Measurements from ENCODE around the gene HBA2. TPM values are rescaled to one million over a fixed set of nuclear protein-coding genes. Genes with fewer than 3 reads are reported as not detected.
"Not testable (repeated sequence)": the region's sequence is repeated elsewhere in the genome, so short reads cannot be mapped to it uniquely, and the experiment has no call there.

The HBA2 gene
- not detected in 2 replicates for total RNA-seq (ENCODE audit: low replicate concordance)

GRCh38 chr16:172374-172941 is at the start of gene HBA2:
TSS of gene HBA2 (plus strand) at chr16:172876. CDS start at chr16:172913, 37 bp downstream.
- not testable (repeated sequence) for H3F3A ChIP-seq (ENCODE audit: low read depth); DNase-seq (ENCODE audit: low spot score); H3K9me3 ChIP-seq (ENCODE audit: low read depth); H3K4me1 ChIP-seq; H2AFZ ChIP-seq (replicated peaks); H3K27ac Mint-ChIP-seq; H3K36me3 Mint-ChIP-seq; H3K4me3 ChIP-seq; H3K27ac ChIP-seq; H3K79me2 ChIP-seq (ENCODE audit: low read depth); H3K9ac ChIP-seq; H3K4me1 Mint-ChIP-seq; H3K4me2 ChIP-seq; H3K9me3 Mint-ChIP-seq; H3K36me3 ChIP-seq
- Mint-ChIP-seq H3K4me3 (peak within 1 kb of the TSS; percentile 27), H3K27me3 (ENCODE audit: insufficient read depth, low read depth) (peaks cover 64% of the 10 kb centered on the region)
- H4K20me1 ChIP-seq (ENCODE audit: low read depth): peaks cover 60% of the 10 kb centered on the region
- TF ChIP-seq EZH2 (IDR thresholded peaks at IDR 0.05): peak; percentile 63
- peaks cover 89% of the 10 kb centered on the region for H3K27me3 ChIP-seq

DNA sequence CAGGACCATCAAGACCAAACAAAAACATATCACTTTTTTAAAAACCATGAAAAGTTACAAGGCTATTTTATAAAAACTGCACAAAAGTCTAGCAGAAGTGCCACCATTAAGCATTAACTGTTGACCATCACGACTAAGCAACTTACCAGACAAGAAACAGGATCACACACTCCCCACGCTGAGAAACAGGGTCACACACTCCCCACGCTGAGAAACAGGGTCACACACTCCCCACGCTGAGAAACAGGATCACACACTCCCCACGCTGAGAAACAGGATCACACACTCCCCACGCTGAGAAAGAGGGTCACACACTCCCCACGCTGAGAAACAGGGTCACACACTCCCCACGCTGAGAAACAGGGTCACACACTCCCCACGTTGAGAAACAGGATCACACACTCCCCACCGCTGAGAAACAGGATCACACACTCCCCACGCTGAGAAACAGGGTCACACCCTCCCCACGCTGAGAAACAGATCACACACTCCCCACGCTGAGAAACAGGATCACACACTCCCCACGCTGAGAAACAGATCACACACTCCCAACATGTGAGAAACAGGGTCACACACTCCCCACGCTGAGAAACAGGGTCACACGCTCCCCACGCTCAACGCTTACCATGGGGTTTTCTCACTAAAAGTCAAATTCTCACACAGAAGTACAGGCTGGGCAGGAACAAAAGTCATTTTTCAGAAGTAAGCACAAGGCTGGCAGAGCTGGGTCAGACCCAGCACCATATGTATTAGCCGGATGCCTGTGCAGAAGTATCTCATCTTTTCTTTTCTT is 48.9 kb upstream of the HBA2 start:
- H3K4me1 ChIP-seq; H3K4me3 ChIP-seq; H3K27me3 Mint-ChIP-seq (ENCODE audit: insufficient read depth, low read depth); H3K9ac ChIP-seq; H3K36me3 ChIP-seq; H3F3A ChIP-seq (ENCODE audit: low read depth); H3K4me3 Mint-ChIP-seq; H3K27ac ChIP-seq; H3K27ac Mint-ChIP-seq; H3K36me3 Mint-ChIP-seq; DNase-seq (ENCODE audit: low spot score); H3K79me2 ChIP-seq (ENCODE audit: low read depth); H3K27me3 ChIP-seq; H2AFZ ChIP-seq (replicated peaks); H3K4me2 ChIP-seq; H3K9me3 Mint-ChIP-seq; H3K9me3 ChIP-seq (ENCODE audit: low read depth); H3K4me1 Mint-ChIP-seq: not testable (repeated sequence)
- H4K20me1 ChIP-seq (ENCODE audit: low read depth): peaks cover 13% of the 10 kb centered on the region

GRCh38 chr16:125011-125410 is 47.7 kb upstream of the HBA2 start:
- H3K4me1 ChIP-seq: no peaks in the 10 kb centered on the region
- H3K27ac ChIP-seq: no peak overlapping the region
- peaks cover 14% of the 10 kb centered on the region for H4K20me1 ChIP-seq (ENCODE audit: low read depth)
- H3K4me3 Mint-ChIP-seq: no peak overlapping the region
- TF ChIP-seq EZH2phosphoT487 (IDR thresholded peaks at IDR 0.05) (no peak), EZH2 (IDR thresholded peaks at IDR 0.05) (no peak), CTCF (IDR thresholded peaks at IDR 0.05) (no peak)
- peaks cover 2% of the 10 kb centered on the region for H3K27me3 Mint-ChIP-seq (ENCODE audit: insufficient read depth, low read depth)
- H3K9me3 Mint-ChIP-seq: no peaks in the 10 kb centered on the region
- no peaks in the 10 kb centered on the region for H3K4me1 Mint-ChIP-seq
- peaks cover 2% of the 10 kb centered on the region for H3K36me3 Mint-ChIP-seq
- H3K27ac Mint-ChIP-seq: no peak overlapping the region
- no peaks in the 10 kb centered on the region for H3K36me3 ChIP-seq
- no peak overlapping the region for H2AFZ ChIP-seq (replicated peaks)
- no peaks in the 10 kb centered on the region for H3K79me2 ChIP-seq (ENCODE audit: low read depth)
- no peak overlapping the region for H3K9ac ChIP-seq
- no peaks in the 10 kb centered on the region for H3F3A ChIP-seq (ENCODE audit: low read depth)
- no peak overlapping the region for H3K4me3 ChIP-seq
- no peaks in the 10 kb centered on the region for H3K9me3 ChIP-seq (ENCODE audit: low read depth)
- H3K4me2 ChIP-seq: no peak overlapping the region
- H3K27me3 ChIP-seq: no peaks in the 10 kb centered on the region
- DNase-seq (ENCODE audit: low spot score): no peak

DNA sequence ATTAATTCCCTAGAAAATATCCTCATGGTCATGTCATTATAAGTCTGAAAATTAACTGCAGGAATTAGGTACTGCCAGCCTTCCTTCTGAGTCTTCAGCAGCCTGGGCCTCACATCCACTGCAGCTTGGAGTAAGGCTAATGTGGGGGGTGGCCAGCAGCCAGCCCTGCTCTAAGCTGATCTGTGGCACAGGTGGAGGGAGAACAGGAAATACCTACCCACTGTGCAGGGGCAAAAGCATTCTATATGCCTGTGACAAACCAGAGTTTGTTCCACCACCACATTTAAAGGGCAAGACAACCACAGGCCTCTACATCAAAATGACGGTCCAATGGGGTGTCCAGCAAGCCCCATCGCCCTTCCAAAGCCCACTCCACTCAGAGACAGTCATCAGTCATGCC is 43.6 kb upstream of the HBA2 start:
- H3K27me3 Mint-ChIP-seq (ENCODE audit: insufficient read depth, low read depth): peaks cover 2% of the 10 kb centered on the region
- Histone ChIP-seq H3K9me3 (ENCODE audit: low read depth) (no peaks in the 10 kb centered on the region), H3K4me3 (no peak overlapping the region), H3K36me3 (no peaks in the 10 kb centered on the region), H3K4me2 (no peak overlapping the region), H3K27ac (no peak overlapping the region), H3K4me1 (no peaks in the 10 kb centered on the region), H3K27me3 (no peaks in the 10 kb centered on the region), H3F3A (ENCODE audit: low read depth) (no peaks in the 10 kb centered on the region), H3K9ac (no peak overlapping the region), H4K20me1 (ENCODE audit: low read depth) (peaks cover 14% of the 10 kb centered on the region), H2AFZ (replicated peaks) (no peak overlapping the region), H3K79me2 (ENCODE audit: low read depth) (peaks cover 8% of the 10 kb centered on the region)
- H3K4me3 Mint-ChIP-seq: no peak overlapping the region
- DNase-seq (ENCODE audit: low spot score): no peak
- no peak overlapping the region for H3K27ac Mint-ChIP-seq
- H3K36me3 Mint-ChIP-seq: peaks cover 2% of the 10 kb centered on the region
- H3K4me1 Mint-ChIP-seq: no peaks in the 10 kb centered on the region
- TF ChIP-seq EZH2phosphoT487 (IDR thresholded peaks at IDR 0.05): no peak
- no peak for TF ChIP-seq EZH2 (IDR thresholded peaks at IDR 0.05)
- TF ChIP-seq CTCF (IDR thresholded peaks at IDR 0.05): no peak
- H3K9me3 Mint-ChIP-seq: no peaks in the 10 kb centered on the region

All from neural progenitor cell (in vitro differentiated cells).